Measurements from ENCODE around the gene KCNC1. TPM values are rescaled to one million over a fixed set of nuclear protein-coding genes. Genes with fewer than 3 reads are reported as not detected.

The KCNC1 gene
- total RNA-seq, 1 donor from 2014 or later = 0.20 TPM

DNA sequence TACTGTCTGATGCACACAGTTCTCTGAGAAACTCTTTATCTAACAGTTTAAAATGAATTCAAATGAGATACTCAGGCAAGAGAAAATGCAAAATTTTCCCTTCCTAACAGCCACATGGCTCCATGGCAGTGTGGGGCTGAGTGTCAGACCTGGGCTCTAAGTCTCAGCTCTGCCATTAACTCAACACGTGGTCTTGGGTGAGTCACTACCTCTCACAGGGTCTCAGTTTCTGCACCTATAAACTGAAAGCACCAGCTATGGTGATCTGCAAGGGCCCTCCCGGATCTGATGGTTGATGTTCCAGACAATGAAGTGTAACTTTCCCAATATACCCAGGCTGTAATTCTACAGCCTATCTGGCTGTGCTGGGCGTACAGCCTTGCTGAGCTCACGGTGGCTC lies 70.5 kb downstream of the KCNC1 start:
- no peaks in the 10 kb centered on the region for H3K36me3 Mint-ChIP-seq (ENCODE audit: low read depth)
- no peaks in the 10 kb centered on the region for H3K27me3 Mint-ChIP-seq (ENCODE audit: low read depth)
- H3K4me1 Mint-ChIP-seq (ENCODE audit: low read depth) = peaks cover 3% of the 10 kb centered on the region
- no peaks in the 10 kb centered on the region for H3K9me3 Mint-ChIP-seq (ENCODE audit: low read depth)
- no peak overlapping the region for H3K4me3 Mint-ChIP-seq (ENCODE audit: unreplicated experiment)
- H3K27ac Mint-ChIP-seq (ENCODE audit: unreplicated experiment) = no peak overlapping the region
- no peak for DNase-seq (ENCODE audit: low spot score)
- TF ChIP-seq, protein P1, sequence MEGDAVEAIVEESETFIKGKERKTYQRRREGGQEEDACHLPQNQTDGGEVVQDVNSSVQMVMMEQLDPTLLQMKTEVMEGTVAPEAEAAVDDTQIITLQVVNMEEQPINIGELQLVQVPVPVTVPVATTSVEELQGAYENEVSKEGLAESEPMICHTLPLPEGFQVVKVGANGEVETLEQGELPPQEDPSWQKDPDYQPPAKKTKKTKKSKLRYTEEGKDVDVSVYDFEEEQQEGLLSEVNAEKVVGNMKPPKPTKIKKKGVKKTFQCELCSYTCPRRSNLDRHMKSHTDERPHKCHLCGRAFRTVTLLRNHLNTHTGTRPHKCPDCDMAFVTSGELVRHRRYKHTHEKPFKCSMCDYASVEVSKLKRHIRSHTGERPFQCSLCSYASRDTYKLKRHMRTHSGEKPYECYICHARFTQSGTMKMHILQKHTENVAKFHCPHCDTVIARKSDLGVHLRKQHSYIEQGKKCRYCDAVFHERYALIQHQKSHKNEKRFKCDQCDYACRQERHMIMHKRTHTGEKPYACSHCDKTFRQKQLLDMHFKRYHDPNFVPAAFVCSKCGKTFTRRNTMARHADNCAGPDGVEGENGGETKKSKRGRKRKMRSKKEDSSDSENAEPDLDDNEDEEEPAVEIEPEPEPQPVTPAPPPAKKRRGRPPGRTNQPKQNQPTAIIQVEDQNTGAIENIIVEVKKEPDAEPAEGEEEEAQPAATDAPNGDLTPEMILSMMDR (IDR thresholded peaks at IDR 0.05) = no peak

DNA sequence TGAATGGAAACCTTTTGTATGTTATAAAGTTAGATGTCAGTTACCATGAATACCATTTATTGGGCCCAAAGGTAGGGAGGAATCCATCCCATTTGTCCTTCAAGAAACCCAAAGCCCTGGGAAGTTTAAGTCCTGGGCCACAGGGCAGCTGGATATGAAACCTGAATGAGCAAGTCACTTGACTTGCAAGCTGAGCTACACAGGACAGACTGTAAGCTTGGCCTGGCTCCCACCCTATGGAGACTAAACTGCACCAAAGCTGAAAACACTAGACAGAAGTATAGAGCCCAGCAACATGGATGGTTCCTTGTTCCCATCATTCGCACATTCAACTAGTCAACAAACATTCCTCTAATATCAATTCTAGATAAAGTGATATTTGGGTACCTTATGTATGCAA lies 71.3 kb downstream of the KCNC1 start:
- Mint-ChIP-seq H3K9me3 (ENCODE audit: low read depth) (no peaks in the 10 kb centered on the region), H3K4me3 (ENCODE audit: unreplicated experiment) (no peak overlapping the region), H3K36me3 (ENCODE audit: low read depth) (no peaks in the 10 kb centered on the region), H3K27me3 (ENCODE audit: low read depth) (no peaks in the 10 kb centered on the region), H3K27ac (ENCODE audit: unreplicated experiment) (no peak overlapping the region), H3K4me1 (ENCODE audit: low read depth) (peaks cover 3% of the 10 kb centered on the region)
- DNase-seq (ENCODE audit: low spot score) = no peak
- TF ChIP-seq, protein P1 (IDR thresholded peaks at IDR 0.05) = no peak

DNA sequence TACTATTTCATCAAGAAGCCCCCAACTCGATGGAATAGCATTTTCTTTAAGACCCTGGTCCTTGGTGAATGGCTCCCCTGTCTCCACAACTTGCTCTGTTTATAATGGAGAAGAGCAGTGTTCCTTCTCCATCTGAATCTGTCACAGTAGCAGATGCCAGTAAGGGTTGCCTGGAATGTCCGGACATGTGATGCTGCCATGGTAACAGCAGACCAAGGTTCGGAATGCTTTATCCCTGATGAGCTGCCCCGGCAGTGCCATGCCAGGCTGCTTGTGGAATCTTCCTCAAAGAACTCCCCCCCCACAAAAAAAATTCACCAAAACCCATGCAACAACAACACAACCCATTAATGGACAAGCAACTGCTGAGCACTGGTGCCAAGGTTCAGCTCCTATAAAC lies 72.5 kb downstream of the KCNC1 start:
- Mint-ChIP-seq H3K27me3 (ENCODE audit: low read depth) (no peaks in the 10 kb centered on the region), H3K4me3 (ENCODE audit: unreplicated experiment) (no peak overlapping the region), H3K9me3 (ENCODE audit: low read depth) (no peaks in the 10 kb centered on the region), H3K36me3 (ENCODE audit: low read depth) (no peaks in the 10 kb centered on the region), H3K27ac (ENCODE audit: unreplicated experiment) (no peak overlapping the region), H3K4me1 (ENCODE audit: low read depth) (peaks cover 3% of the 10 kb centered on the region)
- no peak for DNase-seq (ENCODE audit: low spot score)
- TF ChIP-seq, protein P1 (IDR thresholded peaks at IDR 0.05) = no peak

DNA sequence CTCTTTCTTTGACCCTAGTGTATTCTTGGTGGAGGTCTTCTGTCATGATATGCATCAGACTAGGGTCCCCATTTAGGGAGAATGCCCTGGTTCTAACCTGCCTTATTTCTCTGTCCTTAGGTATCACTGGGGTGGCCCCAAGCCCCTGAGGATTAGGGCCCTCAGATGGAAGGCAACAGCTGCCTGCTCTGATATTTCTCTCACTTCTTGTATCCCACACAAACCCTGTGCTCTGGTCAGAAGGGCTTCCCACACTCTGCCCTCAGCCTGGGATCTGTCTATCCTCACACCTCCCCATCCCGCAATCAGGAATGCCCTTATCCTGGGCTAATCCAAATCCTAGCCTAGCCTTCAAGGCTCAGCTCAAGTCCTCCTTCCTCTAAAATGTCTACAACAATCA lies 75.5 kb downstream of the KCNC1 start:
- H3K27ac Mint-ChIP-seq (ENCODE audit: unreplicated experiment) = no peak overlapping the region
- no peaks in the 10 kb centered on the region for H3K27me3 Mint-ChIP-seq (ENCODE audit: low read depth)
- TF ChIP-seq, protein P1 (IDR thresholded peaks at IDR 0.05) = no peak
- H3K9me3 Mint-ChIP-seq (ENCODE audit: low read depth) = no peaks in the 10 kb centered on the region
- no peak for DNase-seq (ENCODE audit: low spot score)
- H3K4me3 Mint-ChIP-seq (ENCODE audit: unreplicated experiment) = no peak overlapping the region
- H3K36me3 Mint-ChIP-seq (ENCODE audit: low read depth) = no peaks in the 10 kb centered on the region
- H3K4me1 Mint-ChIP-seq (ENCODE audit: low read depth) = peaks cover 17% of the 10 kb centered on the region

DNA sequence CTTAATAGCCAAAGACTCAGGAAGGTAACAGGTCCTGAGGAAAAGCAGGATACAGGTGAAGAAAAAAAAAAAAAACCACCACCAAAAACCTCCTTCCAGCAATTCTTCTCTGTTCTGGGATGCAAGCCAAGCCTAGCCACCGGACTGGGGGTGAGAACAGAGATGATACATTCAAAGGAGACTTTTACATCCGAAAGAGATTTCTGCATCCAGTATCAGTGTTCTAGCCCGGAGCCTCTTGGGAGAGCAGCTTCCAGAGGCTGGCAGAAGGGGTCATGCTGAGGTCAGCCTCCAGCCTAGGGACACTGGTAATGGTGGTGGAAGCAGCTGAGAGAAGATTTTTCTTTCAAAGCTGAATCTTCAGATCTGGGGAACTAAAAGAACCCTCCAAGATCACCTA lies 76.2 kb downstream of the KCNC1 start:
- TF ChIP-seq, protein P1 (IDR thresholded peaks at IDR 0.05) = no peak
- Mint-ChIP-seq H3K4me1 (ENCODE audit: low read depth) (peaks cover 17% of the 10 kb centered on the region), H3K9me3 (ENCODE audit: low read depth) (no peaks in the 10 kb centered on the region), H3K27ac (ENCODE audit: unreplicated experiment) (no peak overlapping the region), H3K4me3 (ENCODE audit: unreplicated experiment) (no peak overlapping the region), H3K36me3 (ENCODE audit: low read depth) (no peaks in the 10 kb centered on the region), H3K27me3 (ENCODE audit: low read depth) (no peaks in the 10 kb centered on the region)
- DNase-seq (ENCODE audit: low spot score) = no peak

All from chondrocyte (in vitro differentiated cells).